ENCODE data around the gene PTPN14. TPM values are rescaled to one million over a fixed set of nuclear protein-coding genes. Genes with fewer than 3 reads are reported as not detected.

PTPN14 gene
- total RNA-seq, 1 experiment from 2014 or later: 88.4 TPM

GRCh38 chr1:214401666-214402065 is 149.7 kb downstream of the PTPN14 start:
- no peak for DNase-seq (ENCODE audit: low spot score)
- peaks cover 30% of the 10 kb centered on the region for H3K36me3 Mint-ChIP-seq
- CTCF ChIA-PET: interaction anchor here (1.4 kb wide), 1 partner anchor 70 kb away, joined by 3 read pairs; no protein-coding TSS in a partner anchor
- H3K4me3 Mint-ChIP-seq: no peak overlapping the region
- H3K27me3 Mint-ChIP-seq (ENCODE audit: low read depth): no peaks in the 10 kb centered on the region
- no peak for TF ChIP-seq ATF1 (CRISPR knock-in tag; IDR thresholded peaks at IDR 0.05)
- no peak for TF ChIP-seq SP1 (CRISPR knock-in tag; conservative IDR thresholded peaks at IDR 0.05)
- TF ChIP-seq USF1 (CRISPR knock-in tag; IDR thresholded peaks at IDR 0.05): no peak
- TF ChIP-seq MLX (CRISPR knock-in tag; IDR thresholded peaks at IDR 0.05): no peak
- TF ChIP-seq, protein P1, sequence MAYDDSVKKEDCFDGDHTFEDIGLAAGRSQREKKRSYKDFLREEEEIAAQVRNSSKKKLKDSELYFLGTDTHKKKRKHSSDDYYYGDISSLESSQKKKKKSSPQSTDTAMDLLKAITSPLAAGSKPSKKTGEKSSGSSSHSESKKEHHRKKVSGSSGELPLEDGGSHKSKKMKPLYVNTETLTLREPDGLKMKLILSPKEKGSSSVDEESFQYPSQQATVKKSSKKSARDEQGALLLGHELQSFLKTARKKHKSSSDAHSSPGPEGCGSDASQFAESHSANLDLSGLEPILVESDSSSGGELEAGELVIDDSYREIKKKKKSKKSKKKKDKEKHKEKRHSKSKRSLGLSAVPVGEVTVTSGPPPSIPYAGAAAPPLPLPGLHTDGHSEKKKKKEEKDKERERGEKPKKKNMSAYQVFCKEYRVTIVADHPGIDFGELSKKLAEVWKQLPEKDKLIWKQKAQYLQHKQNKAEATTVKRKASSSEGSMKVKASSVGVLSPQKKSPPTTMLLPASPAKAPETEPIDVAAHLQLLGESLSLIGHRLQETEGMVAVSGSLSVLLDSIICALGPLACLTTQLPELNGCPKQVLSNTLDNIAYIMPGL (CRISPR knock-in tag; IDR thresholded peaks at IDR 0.05): no peak
- no peak for TF ChIP-seq GTF2I (CRISPR knock-in tag; conservative IDR thresholded peaks at IDR 0.05)
- no peak for TF ChIP-seq IRF2 (CRISPR knock-in tag; IDR thresholded peaks at IDR 0.05; ENCODE audit: borderline replicate concordance, low read depth)
- TF ChIP-seq, protein P2, sequence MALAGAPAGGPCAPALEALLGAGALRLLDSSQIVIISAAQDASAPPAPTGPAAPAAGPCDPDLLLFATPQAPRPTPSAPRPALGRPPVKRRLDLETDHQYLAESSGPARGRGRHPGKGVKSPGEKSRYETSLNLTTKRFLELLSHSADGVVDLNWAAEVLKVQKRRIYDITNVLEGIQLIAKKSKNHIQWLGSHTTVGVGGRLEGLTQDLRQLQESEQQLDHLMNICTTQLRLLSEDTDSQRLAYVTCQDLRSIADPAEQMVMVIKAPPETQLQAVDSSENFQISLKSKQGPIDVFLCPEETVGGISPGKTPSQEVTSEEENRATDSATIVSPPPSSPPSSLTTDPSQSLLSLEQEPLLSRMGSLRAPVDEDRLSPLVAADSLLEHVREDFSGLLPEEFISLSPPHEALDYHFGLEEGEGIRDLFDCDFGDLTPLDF (CRISPR knock-in tag; IDR thresholded peaks at IDR 0.05): no peak
- no peak for TF ChIP-seq SMAD3 (CRISPR knock-in tag; IDR thresholded peaks at IDR 0.05; ENCODE audit: borderline replicate concordance)
- no peak for TF ChIP-seq ATF3 (CRISPR knock-in tag; conservative IDR thresholded peaks at IDR 0.05)
- no peak for TF ChIP-seq GRHL2 (CRISPR knock-in tag; IDR thresholded peaks at IDR 0.05; ENCODE audit: insufficient replicate concordance, severe bottlenecking)
- no peak for TF ChIP-seq ESRRA (CRISPR knock-in tag; IDR thresholded peaks at IDR 0.05; ENCODE audit: borderline replicate concordance)
- TF ChIP-seq SMAD4 (CRISPR knock-in tag; IDR thresholded peaks at IDR 0.05): no peak
- TF ChIP-seq NR2C2 (CRISPR knock-in tag; IDR thresholded peaks at IDR 0.05): no peak
- TF ChIP-seq OVOL2 (CRISPR knock-in tag; IDR thresholded peaks at IDR 0.05; ENCODE audit: borderline replicate concordance): no peak
- no peak for TF ChIP-seq ZNF532 (CRISPR knock-in tag; IDR thresholded peaks at IDR 0.05; ENCODE audit: borderline replicate concordance)
- no peak for TF ChIP-seq SOX15 (CRISPR knock-in tag; IDR thresholded peaks at IDR 0.05)
- no peak for TF ChIP-seq CDX4 (CRISPR knock-in tag; IDR thresholded peaks at IDR 0.05; ENCODE audit: borderline replicate concordance)
- peaks cover 65% of the 10 kb centered on the region for H3K4me1 Mint-ChIP-seq
- POLR2A ChIA-PET: no interaction called here
- H3K9me3 Mint-ChIP-seq: no peaks in the 10 kb centered on the region
- ATAC-seq: no peak
- H3K27ac Mint-ChIP-seq: no peak overlapping the region
